NCI-H446 treated with DMSO at 0.1 percent for 48 hours (cell line): ENCODE results near the gene GLT6D1.

Source experiments
- DNase-seq: peaks from one replicate; lab custom pipeline; 2025; lab: John Stamatoyannopoulos, UW

The GLT6D1 gene

DNA sequence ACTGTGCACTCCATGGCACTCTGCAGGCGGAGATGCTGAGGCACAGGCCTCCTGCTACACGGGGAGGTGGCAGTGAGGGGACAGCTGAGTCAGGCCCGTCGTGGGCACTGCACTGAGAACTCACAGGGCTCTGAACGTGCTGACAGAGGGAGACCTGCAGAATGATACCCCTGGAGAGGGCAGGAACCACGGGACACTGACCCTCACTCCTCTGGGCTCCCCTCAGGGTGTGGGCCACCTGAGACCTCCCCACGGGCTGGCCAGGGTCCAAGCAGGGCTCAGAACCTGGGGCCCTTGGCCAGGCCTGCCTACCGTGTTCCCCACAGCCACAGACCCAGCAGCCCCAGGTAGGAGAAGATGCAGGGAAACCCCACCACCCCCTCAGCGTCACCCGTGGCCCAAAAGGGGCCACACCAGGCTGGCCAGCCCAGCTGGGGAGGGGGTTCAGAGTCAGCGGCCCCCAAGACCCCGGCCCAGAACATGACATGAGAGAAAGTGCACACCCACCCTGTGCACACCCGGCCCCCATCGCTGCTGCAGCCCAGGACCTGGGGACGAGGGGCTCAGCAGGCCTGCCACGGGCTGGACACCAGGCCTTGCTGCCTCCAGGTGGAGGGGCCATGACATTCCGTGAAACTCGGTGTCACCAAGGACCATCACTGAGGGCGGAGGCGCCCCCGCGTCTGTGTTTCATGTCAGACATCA is 30.9 kb downstream of the GLT6D1 start:
- no peak for DNase-seq

DNA sequence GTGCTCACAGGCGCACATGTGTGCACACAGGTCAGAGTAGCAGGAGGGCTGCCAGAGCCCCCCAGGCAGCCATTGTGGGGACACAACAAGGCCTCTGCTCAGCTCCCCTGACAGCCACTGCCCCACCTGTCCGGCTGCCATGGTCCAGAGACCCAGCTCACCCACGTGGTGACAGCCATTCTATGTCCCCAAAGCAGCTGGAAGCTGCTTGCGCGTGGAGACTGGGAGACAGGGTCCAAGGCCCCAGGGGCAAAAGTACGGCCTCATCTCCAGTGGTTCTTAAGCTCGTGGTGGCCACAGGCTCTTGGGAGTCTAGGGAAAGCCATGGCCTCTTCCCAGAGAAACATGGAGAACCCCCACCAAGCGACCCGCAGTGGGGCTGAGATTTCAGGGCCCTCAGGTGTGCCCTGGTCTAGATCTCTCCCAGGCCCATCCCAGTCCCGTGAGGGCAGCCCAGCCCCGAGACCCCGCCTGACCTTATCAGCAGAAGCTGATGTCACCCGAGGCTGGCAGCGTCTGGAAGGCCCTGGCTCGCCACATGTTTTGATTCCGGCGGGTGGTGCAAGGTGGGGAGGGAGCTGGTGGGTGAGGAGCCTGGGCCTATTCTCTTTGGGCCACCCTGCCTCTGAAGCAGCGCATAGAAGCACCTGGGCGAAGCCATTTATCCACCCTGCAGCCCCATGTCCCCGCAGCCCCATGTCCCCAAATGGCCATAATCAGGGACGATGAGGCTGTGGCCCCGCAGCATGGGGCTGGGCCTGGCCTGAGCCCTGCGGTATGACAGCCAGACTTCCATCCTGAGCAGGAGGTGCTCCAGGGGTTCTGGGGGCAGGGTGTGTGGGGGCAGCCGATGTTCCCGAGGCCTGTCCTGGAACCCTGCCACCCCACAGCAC is 31.7 kb downstream of the GLT6D1 start:
- DNase-seq, result no peak

DNA sequence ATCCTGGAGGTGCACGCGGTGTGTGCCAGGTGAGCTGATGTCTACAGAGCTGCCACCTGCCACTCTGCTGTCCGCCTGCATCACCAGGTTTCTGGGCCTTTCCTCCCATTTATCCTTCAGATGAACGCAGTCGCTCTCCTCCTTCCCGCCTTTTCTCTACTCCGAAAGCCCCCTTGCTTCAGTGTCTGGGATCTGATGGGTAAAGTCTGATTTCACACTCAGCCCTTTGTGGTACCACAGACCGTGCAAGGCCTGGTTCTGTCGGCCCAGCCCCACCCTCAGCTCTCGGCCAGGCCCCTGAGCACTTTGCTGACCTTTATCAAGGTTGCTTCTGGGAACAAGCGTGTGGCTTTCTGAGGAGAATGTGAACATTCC is 32.5 kb downstream of the GLT6D1 start:
- no peak for DNase-seq

DNA sequence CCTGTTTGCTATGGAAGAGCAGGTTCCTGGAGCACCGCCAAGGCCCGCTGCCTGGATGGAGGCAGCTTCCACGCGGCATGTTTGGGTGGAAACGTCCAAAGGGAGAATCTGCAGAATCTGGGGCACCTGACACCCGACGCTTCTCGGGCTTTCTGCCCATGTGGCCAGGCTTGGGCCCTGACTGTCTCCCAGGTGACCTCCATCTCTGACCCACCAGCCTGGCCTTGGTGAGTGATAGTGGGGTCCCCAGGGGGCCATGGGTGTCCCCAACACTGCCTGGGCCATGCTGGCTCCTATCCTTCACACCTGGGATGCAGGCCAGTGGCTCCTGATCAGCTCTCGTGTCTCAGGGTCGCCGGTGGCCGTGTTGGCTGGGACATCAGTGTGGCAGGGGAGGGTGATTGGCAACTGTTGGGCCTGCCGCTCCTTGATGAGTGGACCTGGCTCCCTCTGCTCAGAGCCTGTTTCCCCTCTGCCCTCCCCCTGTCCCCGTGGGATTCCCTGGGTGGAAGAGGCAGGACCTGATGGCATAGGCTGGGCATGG is 34.0 kb downstream of the GLT6D1 start:
- DNase-seq, result no peak

DNA sequence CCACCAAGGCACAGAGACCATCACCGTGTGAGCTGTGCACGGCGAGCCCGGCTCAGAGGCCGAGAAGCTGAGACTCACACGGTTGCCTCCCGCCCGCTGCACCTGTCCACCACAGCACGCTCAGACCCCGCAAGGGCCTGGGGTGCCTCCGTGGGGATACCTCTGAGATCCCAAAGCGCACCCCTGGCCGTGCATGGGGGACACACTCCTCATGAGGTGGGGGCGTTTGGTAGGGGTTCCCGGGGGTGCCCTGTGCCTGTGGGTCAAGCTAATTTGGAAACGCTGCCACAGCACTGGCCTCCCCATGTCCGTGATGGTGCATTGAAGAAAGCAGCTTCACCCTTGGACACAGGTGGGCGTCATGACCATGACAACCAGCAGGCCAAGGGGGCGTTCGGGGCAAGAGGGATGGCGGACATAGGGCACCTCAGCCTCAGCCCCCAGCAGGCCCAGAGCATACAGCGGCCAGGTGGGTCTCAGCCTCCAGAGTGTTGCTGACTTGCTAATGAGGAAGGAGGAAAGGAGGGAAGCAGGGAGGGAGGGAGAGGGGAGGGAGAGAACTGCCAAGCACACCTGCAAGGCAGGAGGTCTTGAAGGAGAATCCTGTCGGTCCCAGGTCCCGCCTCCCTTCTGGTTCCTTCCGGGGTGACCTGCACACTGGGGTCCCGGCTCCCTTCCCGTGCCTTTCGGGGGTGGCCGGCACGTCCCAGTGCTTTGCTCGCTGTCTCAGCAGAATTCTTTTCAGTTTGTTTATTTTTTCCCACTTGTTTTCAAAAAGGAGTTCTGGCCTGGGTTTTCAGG is 34.7 kb downstream of the GLT6D1 start:
- DNase-seq, result no peak

DNA sequence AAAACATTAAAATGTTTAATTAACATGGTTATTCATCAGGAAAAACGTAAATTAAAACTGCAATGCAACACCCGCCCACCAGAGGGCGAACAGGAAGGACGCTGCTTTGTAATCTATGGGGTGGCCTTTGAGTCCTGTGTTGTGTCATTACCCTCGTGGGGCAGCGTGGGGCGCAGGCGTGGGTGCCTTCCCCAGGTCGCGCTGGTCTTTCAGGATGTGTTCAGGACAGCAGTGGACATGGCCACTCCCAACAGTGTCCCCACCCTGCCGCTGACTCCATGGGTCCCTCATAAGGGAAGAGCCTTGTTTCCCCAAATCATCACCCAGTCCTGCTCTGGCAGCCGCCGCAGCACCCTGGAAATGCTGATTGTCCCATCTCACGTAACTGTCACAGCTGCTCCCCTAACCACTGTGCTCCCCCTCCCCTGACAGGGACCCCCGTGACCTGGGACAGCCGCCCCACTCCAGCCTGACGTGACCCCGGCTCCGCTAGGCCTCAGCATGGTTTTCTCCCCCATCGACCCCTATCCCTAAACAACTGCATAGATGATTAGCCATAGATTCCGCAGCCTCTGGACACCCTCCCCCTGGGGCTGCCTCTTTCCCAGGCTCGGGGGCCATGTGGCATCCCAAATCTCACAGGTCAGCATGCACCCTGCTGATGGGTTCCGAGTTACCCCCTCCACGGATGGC is 36.4 kb downstream of the GLT6D1 start:
- DNase-seq, result no peak

DNA sequence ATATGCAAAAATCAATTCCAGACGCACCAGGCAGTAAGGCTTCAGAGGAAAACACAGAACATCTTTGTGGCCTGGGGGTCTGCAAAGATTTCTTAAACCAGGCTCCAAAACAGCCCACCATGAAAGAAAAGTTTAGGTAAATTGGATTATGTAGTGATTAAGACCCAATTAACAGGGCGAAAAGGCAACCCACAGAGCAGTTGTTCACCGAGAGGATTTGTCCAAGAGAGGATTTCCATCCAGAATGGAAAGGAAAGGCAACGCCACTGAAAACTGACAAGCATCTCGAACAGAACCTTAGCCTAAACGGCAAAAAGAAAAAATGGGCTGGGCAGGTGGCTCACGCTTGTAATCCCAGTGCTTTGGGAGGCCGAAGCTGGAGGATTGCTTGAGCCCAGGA is 37.4 kb downstream of the GLT6D1 start:
- DNase-seq, result no peak

DNA sequence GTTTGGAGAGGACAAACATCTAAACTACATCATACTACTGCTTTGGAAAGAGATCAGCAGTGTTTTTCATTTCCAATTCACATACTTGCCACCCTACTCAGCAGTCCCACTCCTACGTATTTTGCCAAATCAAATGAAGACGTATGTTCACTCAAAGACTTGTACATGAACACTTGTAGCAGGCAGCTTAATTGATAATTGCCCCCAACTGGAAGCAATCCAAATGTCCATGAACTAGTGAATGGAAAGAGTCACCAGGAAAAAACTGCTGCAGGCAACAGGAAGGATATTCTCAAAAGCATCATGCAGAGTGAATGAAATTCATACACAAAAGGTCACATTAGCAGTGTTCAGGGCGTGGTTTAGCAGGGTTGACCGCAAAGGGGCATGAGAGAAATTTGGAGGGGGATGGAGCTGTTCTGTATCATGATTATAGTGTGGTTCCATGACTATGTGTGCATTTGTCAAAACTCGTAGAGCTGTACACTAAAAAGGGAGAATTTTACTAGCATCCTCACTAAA is 39.0 kb downstream of the GLT6D1 start:
- no peak for DNase-seq

DNA sequence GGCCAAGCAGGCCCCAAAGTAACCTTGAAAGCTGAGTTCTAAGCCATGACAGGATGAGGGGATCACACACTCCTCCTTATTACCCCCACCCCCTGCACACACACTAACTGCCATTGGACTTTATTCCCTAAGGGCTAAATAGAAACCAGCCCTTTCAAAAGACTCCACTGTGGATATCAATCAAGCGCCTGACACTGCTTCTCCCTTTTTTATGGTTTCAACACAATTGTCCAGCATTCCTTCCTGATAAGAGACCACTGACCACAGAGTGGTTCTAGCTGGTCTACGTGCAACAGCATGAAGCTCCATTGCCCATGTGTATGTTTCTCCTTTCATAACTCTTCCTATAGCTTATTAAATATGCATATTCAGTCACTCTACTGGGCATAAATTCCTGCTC is 43.1 kb downstream of the GLT6D1 start:
- DNase-seq, result no peak

DNA sequence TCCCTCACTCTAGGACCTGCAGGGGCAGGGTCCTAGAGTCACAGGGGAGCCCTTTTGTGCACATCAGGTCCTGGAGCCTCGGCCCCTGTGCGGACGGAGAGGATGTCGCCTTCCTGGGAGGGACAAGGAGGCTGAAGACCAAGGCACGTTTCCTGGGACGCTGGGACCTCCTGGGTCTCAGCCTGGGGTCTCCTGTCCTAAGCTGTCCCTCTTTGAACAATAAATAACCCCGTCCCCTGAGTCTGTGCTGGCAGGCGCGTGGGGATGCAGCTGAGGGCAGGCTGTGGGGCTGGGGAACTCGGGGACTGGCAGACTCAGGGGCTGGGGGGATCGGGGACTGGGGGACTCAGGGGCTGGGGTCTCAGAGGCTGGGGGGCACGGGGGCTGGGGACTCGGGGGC is 46.7 kb downstream of the GLT6D1 start:
- no peak for DNase-seq

DNA sequence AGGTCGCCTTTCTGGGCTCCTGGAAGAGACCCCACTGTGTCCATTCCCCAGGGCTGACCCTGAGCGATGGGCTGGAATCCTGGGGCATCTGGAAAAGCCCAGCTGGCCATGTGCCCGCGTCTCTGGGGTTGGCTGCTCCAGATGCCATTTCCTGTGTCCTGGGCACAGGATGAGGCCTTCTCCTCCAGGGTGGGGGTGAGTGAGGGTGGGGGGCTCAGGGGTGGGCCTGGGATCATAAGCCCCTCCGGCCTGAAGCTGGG is 47.1 kb downstream of the GLT6D1 start:
- no peak for DNase-seq

DNA sequence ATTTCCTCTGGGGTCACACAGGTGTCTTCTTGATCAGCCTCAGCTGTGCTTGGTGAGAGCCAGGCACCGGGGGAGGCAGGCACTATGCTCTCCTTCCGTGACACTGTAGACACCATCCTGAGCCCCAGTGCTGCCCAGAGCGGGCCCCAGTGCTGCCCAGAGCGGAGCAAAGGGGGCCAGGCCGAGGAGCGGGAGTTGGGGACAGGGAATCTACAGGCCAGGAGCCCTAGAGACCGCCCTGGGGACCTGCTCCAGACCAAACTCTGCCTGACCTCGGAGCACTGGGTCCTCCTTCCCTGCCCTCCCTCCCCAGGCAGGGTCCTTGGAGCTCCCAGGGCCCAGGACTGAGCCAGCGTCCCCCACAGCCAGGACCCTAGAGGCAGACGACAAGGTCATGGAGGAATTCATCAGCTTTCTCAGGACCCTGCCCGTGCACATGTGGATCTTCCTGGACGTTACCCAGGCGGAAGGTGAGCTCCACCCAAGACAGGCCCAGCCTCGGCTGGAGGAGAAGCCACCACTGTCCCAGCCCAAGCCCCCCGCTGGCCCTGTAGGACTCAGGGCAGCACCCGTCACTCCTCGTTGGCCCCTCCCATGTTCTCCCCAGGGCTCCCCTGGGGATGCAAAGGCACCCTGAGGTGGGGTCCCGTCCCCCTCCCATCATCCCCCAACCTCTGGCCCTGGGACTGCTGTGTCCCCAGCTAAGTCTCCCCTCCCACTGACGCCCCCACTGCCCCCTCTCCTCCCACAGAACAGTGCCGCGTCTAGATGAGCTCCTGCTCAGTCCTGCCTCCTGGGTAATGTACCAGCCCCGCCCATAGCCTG is 47.6 kb downstream of the GLT6D1 start:
- no peak for DNase-seq

DNA sequence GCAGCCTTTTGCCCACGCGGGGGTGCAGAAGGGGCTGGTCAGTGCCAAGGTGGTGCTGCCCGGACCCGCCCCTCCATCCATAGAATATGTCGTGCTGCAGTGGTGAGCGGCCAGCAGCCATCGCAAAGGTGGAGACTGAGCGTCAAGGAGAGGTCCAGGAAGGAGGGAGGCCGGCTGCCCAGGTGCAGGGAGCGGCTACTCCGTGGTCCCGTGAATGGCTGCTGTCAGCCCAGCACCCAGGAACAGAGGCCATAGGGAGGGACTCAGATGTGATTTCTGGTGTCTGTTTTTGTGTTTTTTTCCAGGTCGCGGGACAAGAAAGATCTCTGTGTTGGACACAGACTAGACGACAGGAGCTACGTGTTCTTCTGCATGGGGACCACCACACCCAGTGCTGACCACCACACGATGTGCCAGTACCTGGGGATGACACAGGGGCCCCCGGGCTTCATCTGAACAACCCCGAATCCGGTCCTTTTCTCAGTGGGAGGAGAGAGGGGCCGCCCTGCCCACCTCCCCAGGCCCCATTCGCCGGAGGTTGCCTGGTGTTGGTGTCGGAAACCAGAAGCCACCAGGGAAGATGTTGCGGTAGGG is 48.8 kb downstream of the GLT6D1 start:
- no peak for DNase-seq

DNA sequence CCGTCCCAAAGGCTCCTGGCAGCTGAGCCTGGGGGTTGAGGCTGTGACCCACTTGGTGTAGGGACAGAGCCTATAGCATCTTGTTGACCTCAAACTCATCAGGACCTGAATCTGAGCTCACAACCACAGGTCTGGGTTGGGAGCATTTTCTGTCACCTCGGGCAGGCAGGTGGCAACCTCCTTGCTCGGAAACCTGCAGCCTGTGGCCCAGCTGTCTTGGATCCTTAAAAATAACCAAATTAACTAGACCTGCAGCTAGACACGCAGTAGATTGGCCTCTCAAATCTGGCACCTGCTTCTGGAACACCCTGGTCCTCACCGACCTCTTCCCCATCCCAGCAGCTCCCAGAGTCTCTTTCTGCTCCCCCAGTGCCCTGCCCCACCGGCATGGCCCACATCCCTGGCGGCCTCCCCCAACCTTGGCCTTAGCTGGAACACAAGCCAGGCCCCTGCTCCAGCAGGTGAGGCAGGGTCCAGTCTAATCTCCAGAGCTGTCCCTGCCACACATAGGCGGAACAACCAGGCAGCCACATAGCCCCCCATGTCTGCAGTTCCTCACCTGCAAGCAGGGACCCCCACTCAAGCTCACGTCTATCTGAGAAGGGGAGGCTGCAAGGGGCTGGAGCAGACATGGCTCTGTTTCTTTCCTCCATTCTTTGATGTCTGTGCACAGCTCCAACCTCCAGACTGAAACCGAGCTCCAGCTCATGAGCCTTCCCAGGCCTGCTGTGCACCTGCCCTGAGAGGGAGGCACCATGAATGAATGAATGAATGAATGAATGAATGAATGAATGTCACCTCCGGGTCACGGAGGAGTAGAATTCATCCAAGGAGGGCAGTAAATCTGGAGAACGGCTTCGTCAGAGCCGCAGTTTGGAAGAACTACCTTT is 49.5 kb downstream of the GLT6D1 start:
- DNase-seq, result no peak

DNA sequence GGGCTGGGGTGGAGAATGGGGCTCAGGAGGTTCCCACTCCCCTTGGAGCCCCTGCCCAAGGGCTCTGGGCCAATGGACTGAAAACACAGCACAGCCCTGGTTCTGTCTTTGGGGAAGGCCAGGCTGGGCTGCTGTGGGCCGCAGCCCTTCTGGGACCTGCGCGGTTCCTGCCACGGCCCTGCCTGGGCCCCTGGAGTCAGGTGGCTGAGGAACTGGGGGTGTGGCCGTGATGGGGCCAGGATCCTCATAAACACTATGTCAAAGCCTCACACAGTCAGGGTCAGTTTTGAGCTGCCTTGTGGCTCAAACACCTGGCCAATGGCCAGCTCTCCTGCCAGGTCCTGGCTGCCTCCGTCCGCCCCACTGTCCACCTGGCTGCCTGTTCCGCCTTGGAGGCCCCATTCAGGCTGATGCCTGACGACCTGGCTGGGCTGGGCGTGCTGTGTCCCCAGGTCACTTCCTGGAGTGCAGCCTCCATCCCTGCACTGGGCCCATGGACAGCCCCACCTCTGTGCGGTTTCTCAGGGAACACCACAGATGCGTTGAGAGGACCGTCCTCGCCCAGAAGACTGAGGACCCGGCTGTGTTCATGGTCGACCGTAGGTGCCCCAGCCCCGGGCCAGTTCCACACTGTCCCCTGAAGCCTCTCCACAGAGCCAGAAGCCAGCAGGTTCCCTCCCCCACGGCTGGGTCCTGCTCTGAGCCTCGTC is 50.3 kb downstream of the GLT6D1 start:
- no peak for DNase-seq

DNA sequence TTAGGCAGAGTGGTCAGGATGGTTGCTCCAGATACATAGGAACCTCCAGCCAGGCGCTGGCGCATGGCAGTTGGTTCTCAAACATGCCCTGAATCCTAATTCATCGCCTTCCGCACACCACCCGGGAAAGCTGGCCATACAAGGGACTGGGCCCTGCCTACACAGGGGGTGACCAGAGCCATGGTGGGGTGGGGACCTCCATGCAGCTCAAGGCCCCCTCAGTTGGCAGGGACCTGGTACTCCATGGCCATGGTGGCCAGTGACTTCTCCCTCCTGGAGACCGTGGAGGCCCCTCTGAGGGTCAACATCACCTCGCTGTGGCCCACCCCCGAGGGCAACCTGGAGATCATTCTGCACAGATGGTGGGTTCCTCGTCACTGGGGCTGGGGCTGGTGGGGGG is 51.0 kb downstream of the GLT6D1 start:
- no peak for DNase-seq

DNA sequence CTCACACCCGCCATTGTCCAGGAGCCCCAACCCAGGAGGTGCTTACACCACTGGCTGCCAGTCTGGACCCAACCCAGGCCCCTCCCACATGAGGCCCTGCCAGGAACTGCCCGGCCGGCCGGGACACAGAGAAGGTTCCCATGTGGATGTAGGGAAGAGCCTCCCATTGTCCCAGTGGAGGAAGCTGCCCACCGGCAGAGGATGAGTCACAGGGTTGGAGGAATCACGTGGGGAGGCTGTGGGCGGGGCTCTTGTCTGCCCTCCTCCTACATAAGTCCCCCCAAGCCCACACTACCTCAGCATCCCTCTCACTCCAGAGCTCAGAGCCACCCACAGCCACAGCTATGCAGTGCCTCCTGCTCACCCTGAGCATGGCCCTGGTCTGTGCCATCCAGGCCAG is 51.7 kb downstream of the GLT6D1 start:
- no peak for DNase-seq

DNA sequence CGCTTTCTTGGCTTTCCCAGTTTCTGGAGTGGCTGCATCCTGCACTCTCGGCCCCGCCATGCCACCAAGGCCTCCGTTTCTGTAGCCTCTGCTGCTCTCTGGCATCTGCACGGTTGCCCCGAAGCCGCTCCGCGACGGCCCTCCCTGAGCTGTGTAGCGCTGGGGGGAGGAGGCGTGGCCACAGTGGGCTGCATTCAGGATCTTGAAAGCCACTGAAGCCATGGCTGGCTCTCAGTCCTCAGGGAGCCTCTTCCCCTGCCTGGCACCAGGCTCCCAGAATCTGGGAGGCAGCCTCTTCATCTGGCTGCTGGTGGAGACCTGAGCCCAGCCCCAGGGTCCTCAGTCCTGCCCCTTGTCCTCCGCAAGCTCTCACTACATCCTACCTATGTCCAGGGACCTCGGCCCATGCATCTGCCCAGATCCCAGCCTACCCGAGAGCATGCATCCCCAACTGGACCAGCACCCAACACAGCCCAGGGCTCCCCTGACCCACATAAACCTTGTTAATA is 52.7 kb downstream of the GLT6D1 start:
- no peak for DNase-seq

DNA sequence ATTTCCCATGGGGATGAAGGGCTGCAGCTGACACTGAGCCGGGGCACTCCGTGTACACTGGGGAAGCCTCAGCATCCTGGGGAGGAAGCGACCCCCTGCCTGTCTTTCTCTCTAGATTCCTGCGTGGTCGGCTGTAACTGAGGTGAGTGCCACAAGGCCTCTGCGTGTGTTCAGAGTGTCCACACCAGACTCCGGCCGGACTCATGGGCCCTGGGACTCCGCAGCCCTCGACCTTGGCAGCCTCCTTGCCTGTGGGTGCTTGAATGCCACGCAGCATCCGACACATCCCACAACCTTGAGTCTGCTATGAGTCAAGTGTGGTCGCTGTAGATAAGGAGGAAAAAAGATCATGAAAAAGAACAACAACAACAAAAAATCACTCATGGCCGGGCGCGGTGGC is 54.4 kb downstream of the GLT6D1 start:
- DNase-seq, result no peak
